ENCODE data around the gene IRS2.

The IRS2 gene

GRCh38 chr13:109730812-109731335 lies 55.5 kb downstream of the IRS2 start:
- H3K79me1 ChIP-seq (replicated peaks; ENCODE audit: low read length, poor library complexity, severe bottlenecking): no peaks in the 10 kb centered on the region
- no peak overlapping the region for H4K8ac ChIP-seq (ENCODE audit: low read length)
- H3K4me1 ChIP-seq (ENCODE audit: control insufficient read depth, insufficient read depth, low read depth, low read length): no peaks in the 10 kb centered on the region
- no peak overlapping the region for H2BK15ac ChIP-seq (ENCODE audit: low read depth, poor library complexity, severe bottlenecking)
- no peak overlapping the region for H3K18ac ChIP-seq (ENCODE audit: low read depth in 1 of 2, low read length in 2 of 2)
- no peak overlapping the region for H3K23ac ChIP-seq (ENCODE audit: low read length in 2 of 2)
- H2BK5ac ChIP-seq (ENCODE audit: low read depth, low read length, poor library complexity, severe bottlenecking): no peak overlapping the region
- H3K4ac ChIP-seq (ENCODE audit: low read depth in 1 of 2, low read length in 2 of 2): no peak overlapping the region
- no peak overlapping the region for H3K4me3 ChIP-seq (ENCODE audit: insufficient read depth in 1 of 2, low read depth in 1 of 2, low read length in 2 of 2)
- no peak overlapping the region for H3K4me2 ChIP-seq (ENCODE audit: low read length, poor library complexity, severe bottlenecking)
- no peak overlapping the region for H2AK5ac ChIP-seq (ENCODE audit: low read length, severe bottlenecking)
- H3K27me3 ChIP-seq (ENCODE audit: control insufficient read depth in 1 of 2, insufficient read depth in 1 of 2, low read length in 2 of 2): peaks cover 0 to 22% of the 10 kb centered on the region in 2 experiments
- H3K9ac ChIP-seq (ENCODE audit: low read length): no peak overlapping the region
- no peaks in the 10 kb centered on the region for H3K9me3 ChIP-seq (ENCODE audit: control insufficient read depth, low read length)
- no peak overlapping the region for H2BK12ac ChIP-seq (ENCODE audit: low read length in 2 of 2)
- no peak overlapping the region for H2AFZ ChIP-seq (ENCODE audit: low read depth, low read length)
- 93% methylated on average over 13 of the region's 13 CpGs for WGBS
- no peak overlapping the region for H2BK120ac ChIP-seq (ENCODE audit: low read depth, low read length)
- H3K14ac ChIP-seq (ENCODE audit: low read length in 2 of 2): no peak overlapping the region
- no peak overlapping the region for H4K91ac ChIP-seq (ENCODE audit: low read length)
- no peaks in the 10 kb centered on the region for H3K36me3 ChIP-seq (ENCODE audit: control insufficient read depth in 1 of 2, insufficient read depth in 2 of 2, low read depth in 1 of 2, low read length in 2 of 2)
- no peak overlapping the region for H3K27ac ChIP-seq (ENCODE audit: low read length, poor library complexity, severe bottlenecking)
- no peak for DNase-seq

- Histone ChIP-seq H2BK12ac (ENCODE audit: low read length in 2 of 2) (no peak overlapping the region), H3K4me2 (ENCODE audit: low read length, poor library complexity, severe bottlenecking) (no peak overlapping the region), H4K8ac (ENCODE audit: low read length) (no peak overlapping the region), H2BK15ac (ENCODE audit: low read depth, poor library complexity, severe bottlenecking) (no peak overlapping the region), H3K79me1 (replicated peaks; ENCODE audit: low read length, poor library complexity, severe bottlenecking) (no peaks in the 10 kb centered on the region), H2AFZ (ENCODE audit: low read depth, low read length) (no peak overlapping the region), H3K27ac (ENCODE audit: low read length, poor library complexity, severe bottlenecking) (no peak overlapping the region), H3K9ac (ENCODE audit: low read length) (no peak overlapping the region), H4K91ac (ENCODE audit: low read length) (no peak overlapping the region), H3K14ac (ENCODE audit: low read length in 2 of 2) (no peak overlapping the region), H3K23ac (ENCODE audit: low read length in 2 of 2) (no peak overlapping the region), H3K4ac (ENCODE audit: low read depth in 1 of 2, low read length in 2 of 2) (no peak overlapping the region), H3K9me3 (ENCODE audit: control insufficient read depth, low read length) (no peaks in the 10 kb centered on the region), H3K18ac (ENCODE audit: low read depth in 1 of 2, low read length in 2 of 2) (no peak overlapping the region), H3K4me1 (ENCODE audit: control insufficient read depth, insufficient read depth, low read depth, low read length) (no peaks in the 10 kb centered on the region), H2BK5ac (ENCODE audit: low read depth, low read length, poor library complexity, severe bottlenecking) (no peak overlapping the region), H2BK120ac (ENCODE audit: low read depth, low read length) (no peak overlapping the region), H3K36me3 (ENCODE audit: control insufficient read depth in 1 of 2, insufficient read depth in 2 of 2, low read depth in 1 of 2, low read length in 2 of 2) (no peaks in the 10 kb centered on the region), H3K4me3 (ENCODE audit: insufficient read depth in 1 of 2, low read depth in 1 of 2, low read length in 2 of 2) (no peak overlapping the region), H3K27me3 (ENCODE audit: control insufficient read depth in 1 of 2, insufficient read depth in 1 of 2, low read length in 2 of 2) (peaks cover 0 to 27% of the 10 kb centered on the region in 2 experiments), H2AK5ac (ENCODE audit: low read length, severe bottlenecking) (no peak overlapping the region)
- no peak for DNase-seq
- WGBS: 80% methylated on average over 17 of the region's 17 CpGs
Measured at GRCh38 chr13:109728791-109729731, 57.3 kb downstream of the IRS2 start.

DNA sequence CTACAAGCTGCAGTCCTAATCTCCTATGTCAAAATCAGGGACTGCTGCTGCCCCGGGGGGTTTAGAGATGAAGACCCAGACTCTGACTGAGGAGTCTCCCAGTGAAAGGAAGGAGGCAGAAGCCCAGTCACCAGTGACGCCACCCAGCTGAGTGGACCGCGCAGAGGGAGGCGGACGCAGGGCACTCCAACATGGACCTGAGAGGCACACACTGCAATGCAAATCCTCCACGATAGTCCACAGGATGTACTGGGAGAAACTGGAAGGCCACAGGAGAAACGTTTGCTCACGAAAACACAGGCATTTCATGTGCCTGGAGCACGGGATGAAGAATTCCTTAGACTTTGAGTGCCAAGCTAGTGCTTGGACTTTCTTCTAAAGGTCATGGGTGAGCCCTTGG lies 58.3 kb downstream of the IRS2 start:
- H2BK120ac ChIP-seq (ENCODE audit: low read depth, low read length): no peak overlapping the region
- H2BK12ac ChIP-seq (ENCODE audit: low read length in 2 of 2): no peak overlapping the region
- no peak overlapping the region for H3K4me3 ChIP-seq (ENCODE audit: insufficient read depth in 1 of 2, low read depth in 1 of 2, low read length in 2 of 2)
- no peak overlapping the region for H4K91ac ChIP-seq (ENCODE audit: low read length)
- no peak overlapping the region for H4K8ac ChIP-seq (ENCODE audit: low read length)
- H3K4me1 ChIP-seq (ENCODE audit: control insufficient read depth, insufficient read depth, low read depth, low read length): no peaks in the 10 kb centered on the region
- no peak overlapping the region for H3K4ac ChIP-seq (ENCODE audit: low read depth in 1 of 2, low read length in 2 of 2)
- H2AK5ac ChIP-seq (ENCODE audit: low read length, severe bottlenecking): no peak overlapping the region
- H2AFZ ChIP-seq (ENCODE audit: low read depth, low read length): no peak overlapping the region
- no peak overlapping the region for H3K27ac ChIP-seq (ENCODE audit: low read length, poor library complexity, severe bottlenecking)
- no peak overlapping the region for H3K9ac ChIP-seq (ENCODE audit: low read length)
- H3K36me3 ChIP-seq (ENCODE audit: control insufficient read depth in 1 of 2, insufficient read depth in 2 of 2, low read depth in 1 of 2, low read length in 2 of 2): no peaks in the 10 kb centered on the region
- peaks cover 0 to 27% of the 10 kb centered on the region in 2 experiments for H3K27me3 ChIP-seq (ENCODE audit: control insufficient read depth in 1 of 2, insufficient read depth in 1 of 2, low read length in 2 of 2)
- H3K23ac ChIP-seq (ENCODE audit: low read length in 2 of 2): no peak overlapping the region
- no peaks in the 10 kb centered on the region for H3K79me1 ChIP-seq (replicated peaks; ENCODE audit: low read length, poor library complexity, severe bottlenecking)
- H3K14ac ChIP-seq (ENCODE audit: low read length in 2 of 2): no peak overlapping the region
- H3K18ac ChIP-seq (ENCODE audit: low read depth in 1 of 2, low read length in 2 of 2): no peak overlapping the region
- H3K4me2 ChIP-seq (ENCODE audit: low read length, poor library complexity, severe bottlenecking): no peak overlapping the region
- no peak overlapping the region for H2BK15ac ChIP-seq (ENCODE audit: low read depth, poor library complexity, severe bottlenecking)
- 94% methylated on average over 10 of the region's 10 CpGs for WGBS
- no peak for DNase-seq
- no peak overlapping the region for H2BK5ac ChIP-seq (ENCODE audit: low read depth, low read length, poor library complexity, severe bottlenecking)
- no peaks in the 10 kb centered on the region for H3K9me3 ChIP-seq (ENCODE audit: control insufficient read depth, low read length)

GRCh38 chr13:109727251-109727650 lies 59.1 kb downstream of the IRS2 start:
- Histone ChIP-seq H3K9me3 (ENCODE audit: control insufficient read depth, low read length) (no peaks in the 10 kb centered on the region), H2AFZ (ENCODE audit: low read depth, low read length) (no peak overlapping the region), H3K4me3 (ENCODE audit: insufficient read depth in 1 of 2, low read depth in 1 of 2, low read length in 2 of 2) (no peak overlapping the region), H2AK5ac (ENCODE audit: low read length, severe bottlenecking) (no peak overlapping the region), H3K23ac (ENCODE audit: low read length in 2 of 2) (no peak overlapping the region), H2BK5ac (ENCODE audit: low read depth, low read length, poor library complexity, severe bottlenecking) (no peak overlapping the region), H3K4me2 (ENCODE audit: low read length, poor library complexity, severe bottlenecking) (no peak overlapping the region), H3K18ac (ENCODE audit: low read depth in 1 of 2, low read length in 2 of 2) (no peak overlapping the region), H2BK120ac (ENCODE audit: low read depth, low read length) (no peak overlapping the region), H3K4me1 (ENCODE audit: control insufficient read depth, insufficient read depth, low read depth, low read length) (no peaks in the 10 kb centered on the region), H4K91ac (ENCODE audit: low read length) (no peak overlapping the region), H4K8ac (ENCODE audit: low read length) (no peak overlapping the region), H3K9ac (ENCODE audit: low read length) (no peak overlapping the region), H3K14ac (ENCODE audit: low read length in 2 of 2) (no peak overlapping the region), H3K27me3 (ENCODE audit: control insufficient read depth in 1 of 2, insufficient read depth in 1 of 2, low read length in 2 of 2) (peaks cover 0 to 27% of the 10 kb centered on the region in 2 experiments), H3K27ac (ENCODE audit: low read length, poor library complexity, severe bottlenecking) (no peak overlapping the region), H2BK15ac (ENCODE audit: low read depth, poor library complexity, severe bottlenecking) (no peak overlapping the region), H2BK12ac (ENCODE audit: low read length in 2 of 2) (no peak overlapping the region), H3K36me3 (ENCODE audit: control insufficient read depth in 1 of 2, insufficient read depth in 2 of 2, low read depth in 1 of 2, low read length in 2 of 2) (no peaks in the 10 kb centered on the region), H3K79me1 (replicated peaks; ENCODE audit: low read length, poor library complexity, severe bottlenecking) (no peaks in the 10 kb centered on the region), H3K4ac (ENCODE audit: low read depth in 1 of 2, low read length in 2 of 2) (no peak overlapping the region)
- 93% methylated on average over 5 of the region's 5 CpGs for WGBS
- no peak for DNase-seq

Data from mesenchymal stem cell (in vitro differentiated cells and primary cell).